Lower leg skin (tissue), 4 donors: Measurements from ENCODE around the gene RPLP2. TPM values are rescaled to one million over a fixed set of nuclear protein-coding genes. Genes with fewer than 3 reads are reported as not detected.

Experiments
- DNase-seq, 2 donors: peaks; one replicate each; pipeline ENCODE4 v3.0.0-alpha.2; 2019; ENCODE audit warnings: low spot score in 2 of 2
- H3K4me3 ChIP-seq: fragments of 200-600 bp; sonication (generic); 2 replicates; pipeline ENCODE4 v1.5.1; 2017; ENCODE audit warnings: mild to moderate bottlenecking, low read depth; ENCODE audit not compliant: poor library complexity, severe bottlenecking
- POLR2A ChIP-seq, 2 donors: fragments of 450-650 bp; IDR thresholded peaks; one replicate each; pipeline ENCODE4 v1.6.1; 2016 to 2017; ENCODE audit warnings: antibody characterized with exemption in 2 of 2, mild to moderate bottlenecking in 1 of 2, moderate library complexity in 1 of 2
- WGBS, 2 donors: methylation state at CpG; one replicate each; pipeline ENCODE4 v1.1.5; 2018; 5-methylcytosine and 5-hydroxymethylcytosine counted together
- intact Hi-C: fragments of 100-400 bp; cut with DNase I; formaldehyde crosslinking; loops from one replicate; pipeline ENCODE4 v1.15.0; 2023; ENCODE audit warnings: low total_unique reads
- total RNA-seq, 4 donors: library from RNA; depleted of rRNA; stranded (reverse); fragments of >200 nt; gene quantifications; one replicate each; pipeline ENCODE4 v1.1.0, GENCODE V29; 2016
- TF ChIP-seq, protein P1 (sequence below), 3 donors: fragments of 450-650 bp; IDR thresholded peaks; one replicate each; pipeline ENCODE4 v1.5.1; 2016; ENCODE audit warnings: antibody characterized with exemption in 3 of 3, mild to moderate bottlenecking in 3 of 3, moderate library complexity in 2 of 3

Gene RPLP2
- total RNA-seq, 4 donors from 2014 or later = 479 to 1,471 (median 745) TPM

DNA sequence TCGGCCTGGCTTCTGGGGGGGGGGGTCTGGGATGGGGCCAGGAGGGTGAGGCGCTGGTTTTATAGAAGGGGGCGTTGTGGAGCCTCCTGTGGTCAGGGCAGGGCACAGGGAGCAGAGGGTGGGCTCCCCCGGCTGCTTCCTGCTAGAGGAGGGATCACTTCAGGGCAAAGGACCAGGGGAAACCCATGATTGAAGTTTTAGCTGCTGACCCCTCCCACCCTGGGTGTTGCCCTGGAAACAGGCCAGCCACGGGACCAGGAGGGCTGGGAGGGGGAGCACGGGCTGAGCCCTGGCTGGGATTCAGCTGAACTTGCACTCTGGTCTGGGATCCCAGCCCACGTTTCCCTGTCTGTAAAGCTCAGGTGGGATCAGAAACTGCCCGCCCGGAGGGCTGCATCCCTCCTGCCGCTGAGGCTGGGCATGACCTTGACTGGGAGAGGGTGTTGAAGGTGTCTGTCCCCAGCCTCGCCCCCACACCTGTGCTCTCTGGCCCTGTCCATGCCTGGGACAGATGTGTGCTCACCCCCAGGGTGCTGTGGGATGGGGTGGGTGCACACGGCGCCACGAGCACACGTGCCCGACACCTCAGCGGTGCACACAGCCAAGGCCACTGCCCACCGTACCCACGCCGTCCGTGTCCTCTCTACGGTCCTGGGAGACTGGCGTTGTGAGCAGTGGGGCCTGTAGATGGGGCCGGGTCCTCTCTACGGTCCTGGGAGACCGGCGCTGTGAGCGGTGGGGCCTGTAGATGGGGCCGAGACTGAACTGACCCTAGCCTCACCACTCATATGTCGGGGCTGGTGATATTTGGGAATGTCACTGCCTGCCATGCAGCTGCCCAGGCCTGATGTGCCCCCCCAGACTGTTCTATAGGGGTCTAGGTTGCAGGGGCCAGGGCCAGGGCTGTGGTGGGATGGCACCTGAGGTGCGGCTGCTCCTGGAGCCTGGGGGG lies 35.2 kb downstream of the RPLP2 start:
- intact Hi-C loops = loop anchor here (5.0 kb wide), 1 partner anchor 207 kb away; no protein-coding TSS in a partner anchor
- peak; percentile 96 to 99 for DNase-seq
- no peak overlapping the region for H3K4me3 ChIP-seq
- TF ChIP-seq, protein P1, sequence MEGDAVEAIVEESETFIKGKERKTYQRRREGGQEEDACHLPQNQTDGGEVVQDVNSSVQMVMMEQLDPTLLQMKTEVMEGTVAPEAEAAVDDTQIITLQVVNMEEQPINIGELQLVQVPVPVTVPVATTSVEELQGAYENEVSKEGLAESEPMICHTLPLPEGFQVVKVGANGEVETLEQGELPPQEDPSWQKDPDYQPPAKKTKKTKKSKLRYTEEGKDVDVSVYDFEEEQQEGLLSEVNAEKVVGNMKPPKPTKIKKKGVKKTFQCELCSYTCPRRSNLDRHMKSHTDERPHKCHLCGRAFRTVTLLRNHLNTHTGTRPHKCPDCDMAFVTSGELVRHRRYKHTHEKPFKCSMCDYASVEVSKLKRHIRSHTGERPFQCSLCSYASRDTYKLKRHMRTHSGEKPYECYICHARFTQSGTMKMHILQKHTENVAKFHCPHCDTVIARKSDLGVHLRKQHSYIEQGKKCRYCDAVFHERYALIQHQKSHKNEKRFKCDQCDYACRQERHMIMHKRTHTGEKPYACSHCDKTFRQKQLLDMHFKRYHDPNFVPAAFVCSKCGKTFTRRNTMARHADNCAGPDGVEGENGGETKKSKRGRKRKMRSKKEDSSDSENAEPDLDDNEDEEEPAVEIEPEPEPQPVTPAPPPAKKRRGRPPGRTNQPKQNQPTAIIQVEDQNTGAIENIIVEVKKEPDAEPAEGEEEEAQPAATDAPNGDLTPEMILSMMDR (IDR thresholded peaks at IDR 0.05) = no peak
- TF ChIP-seq POLR2A (IDR thresholded peaks at IDR 0.05) = no peak
- WGBS, 2 donors = 19 to 20% methylated on average over 15 to 29 of the region's 31 CpGs

DNA sequence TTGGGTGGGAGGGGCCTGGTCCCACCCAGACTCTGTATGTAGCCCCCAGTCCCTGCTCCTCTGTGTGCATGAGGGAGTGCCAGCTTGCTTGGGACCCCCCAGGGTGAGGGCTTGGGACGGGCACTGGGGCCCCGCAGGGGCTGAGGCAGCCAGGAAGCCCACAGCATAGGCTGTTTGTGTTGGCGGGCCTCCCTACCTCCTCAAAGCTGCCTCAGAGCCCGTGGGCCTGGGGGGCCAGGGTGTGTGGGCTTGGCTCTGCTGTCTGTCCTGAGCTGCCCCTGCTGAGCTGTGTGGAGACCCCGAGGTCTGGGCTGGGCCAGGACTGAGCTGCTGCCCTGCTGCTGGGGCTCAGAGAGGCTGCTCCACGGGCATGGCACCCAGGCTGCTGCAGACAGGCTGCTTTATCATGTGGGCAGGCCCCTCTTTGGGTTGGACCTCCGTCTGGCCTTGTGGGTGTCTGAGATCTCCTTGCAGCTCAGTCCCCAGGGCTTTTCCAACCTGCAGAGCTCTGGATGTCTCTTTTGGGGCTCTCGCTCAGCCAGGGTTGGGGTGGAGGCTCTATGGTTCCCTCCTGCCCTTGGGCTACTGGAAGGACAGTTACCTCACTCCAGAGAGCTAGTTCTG lies 36.2 kb downstream of the RPLP2 start:
- DNase-seq = no peak
- TF ChIP-seq POLR2A (IDR thresholded peaks at IDR 0.05) = no peak
- TF ChIP-seq, protein P1 (IDR thresholded peaks at IDR 0.05) = no peak
- WGBS, 2 donors = 52 to 63% methylated on average over 4 to 5 of the region's 8 CpGs
- no peak overlapping the region for H3K4me3 ChIP-seq
- intact Hi-C loops = no loop called here

DNA sequence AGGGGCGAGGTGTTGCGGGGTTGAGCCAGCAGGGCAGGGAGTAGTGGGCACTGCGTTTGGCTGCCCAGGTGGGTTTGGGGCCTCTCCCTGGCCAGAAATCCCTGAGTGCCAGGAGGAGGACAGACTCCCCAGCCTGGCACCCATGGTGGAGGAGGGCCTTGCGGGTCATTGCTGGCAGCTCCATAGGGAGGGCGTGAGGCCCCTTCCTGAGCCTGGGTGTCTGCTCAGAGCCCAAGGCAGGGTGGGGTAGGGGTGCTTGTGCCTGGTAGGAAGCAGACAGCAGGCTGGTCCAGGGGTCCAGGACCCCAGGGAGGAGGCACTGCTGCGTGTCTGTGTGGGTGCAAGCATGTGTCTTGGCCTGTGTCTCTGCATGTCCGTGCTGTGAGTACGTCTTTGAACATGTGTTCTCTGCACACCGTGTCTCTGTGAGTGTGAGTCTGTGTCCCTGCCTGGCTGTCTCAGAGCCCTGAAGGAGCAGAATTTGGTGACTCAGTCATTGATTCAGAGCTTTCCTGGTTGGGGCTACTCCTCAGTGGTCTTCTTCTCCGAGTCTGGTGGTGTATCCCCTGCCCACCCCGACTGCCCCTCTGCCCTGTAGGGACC lies 36.8 kb downstream of the RPLP2 start:
- no peak overlapping the region for H3K4me3 ChIP-seq
- intact Hi-C loops = no loop called here
- WGBS, 2 donors = 34 to 54% methylated on average over 8 to 9 of the region's 11 CpGs
- TF ChIP-seq POLR2A (IDR thresholded peaks at IDR 0.05) = no peak
- TF ChIP-seq, protein P1 (IDR thresholded peaks at IDR 0.05) = no peak
- no peak for DNase-seq

DNA sequence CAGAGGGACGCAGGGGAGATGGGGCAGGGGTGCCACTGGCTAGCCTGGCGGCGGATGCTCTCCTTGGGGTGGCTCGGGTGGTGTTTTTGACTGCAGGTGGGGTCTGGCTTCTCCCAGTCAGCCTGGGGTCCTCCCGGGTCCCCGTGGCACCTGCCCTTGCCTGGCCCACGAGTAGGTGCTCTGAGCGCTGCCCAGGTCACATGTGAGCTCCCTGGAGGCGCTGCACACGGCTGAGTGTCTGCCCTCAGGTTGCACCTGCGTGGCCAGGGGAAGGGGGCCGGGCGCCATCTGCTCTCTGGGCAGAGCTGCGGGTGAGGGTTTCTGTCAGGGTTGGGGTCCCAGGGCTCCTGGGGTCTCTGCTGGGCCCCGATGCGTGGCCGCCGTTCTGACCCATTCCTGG lies 38.1 kb downstream of the RPLP2 start:
- no peak overlapping the region for H3K4me3 ChIP-seq
- intact Hi-C loops = no loop called here
- WGBS, 2 donors = 73 to 91% methylated on average over 7 to 11 of the region's 18 CpGs
- DNase-seq = no peak
- TF ChIP-seq, protein P1 (IDR thresholded peaks at IDR 0.05) = no peak
- TF ChIP-seq POLR2A (IDR thresholded peaks at IDR 0.05) = no peak

DNA sequence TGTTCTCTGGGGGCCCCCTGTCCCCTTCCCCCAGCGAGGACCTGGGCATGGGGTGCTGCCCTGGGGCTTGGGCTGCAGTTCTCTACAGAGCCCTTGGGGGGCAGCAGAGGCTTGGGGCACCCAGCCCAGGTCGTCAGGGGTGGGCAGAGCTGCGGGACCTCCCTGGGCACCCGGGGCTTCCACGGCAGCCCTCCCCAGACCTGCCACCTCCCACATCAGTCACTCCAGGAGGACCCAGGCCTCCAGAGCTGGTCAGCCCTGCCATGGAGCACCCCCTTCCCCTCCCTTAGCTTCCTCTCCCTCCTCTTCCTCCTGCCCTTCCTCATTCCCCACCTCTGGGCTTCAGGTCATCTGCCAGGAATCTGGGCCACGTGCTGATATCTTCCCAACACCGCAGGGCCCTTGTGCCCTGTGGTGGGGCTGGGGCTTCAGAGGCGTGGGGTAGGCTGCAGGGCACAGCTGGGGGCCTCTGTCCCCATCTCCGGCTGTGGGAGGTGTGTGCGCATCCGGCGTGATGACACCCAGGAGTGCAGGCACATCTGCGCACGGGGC lies 38.7 kb downstream of the RPLP2 start:
- DNase-seq = no peak
- H3K4me3 ChIP-seq = no peak overlapping the region
- 36 to 42% methylated on average over 11 to 14 of the region's 14 CpGs for WGBS, 2 donors
- TF ChIP-seq, protein P1 (IDR thresholded peaks at IDR 0.05) = peak in 1 of 3 donors; percentile 6
- TF ChIP-seq POLR2A (IDR thresholded peaks at IDR 0.05) = no peak
- intact Hi-C loops = no loop called here
